Astrocyte of the cerebellum (primary cell): ENCODE results near the gene CYTH4.
A peak's percentile ranks its signal among the peaks of the same experiment; 100 is the strongest.

ENCODE experiments used
- DNase-seq: peaks from one replicate; pipeline ENCODE4 v3.0.0-alpha.2; 2011; ENCODE audit warnings: low read depth
- H3K4me3 ChIP-seq: 2 replicates; pipeline ENCODE4 v1.5.1; 2011; ENCODE audit warnings: mild to moderate bottlenecking, low read depth, low read length, moderate library complexity
- in situ Hi-C: cut with HindIII; loops from 2 replicates; pipeline ENCODE4 v1.10.0; 2017; ENCODE audit warnings: low sequenced_read_pairs
- TF ChIP-seq, protein P1 (sequence below): IDR thresholded peaks from 2 replicates; pipeline ENCODE4 v1.5.1; 2012; ENCODE audit warnings: low read length, low read depth, moderate library complexity, mild to moderate bottlenecking; ENCODE audit errors: missing control alignments

CYTH4 gene

DNA sequence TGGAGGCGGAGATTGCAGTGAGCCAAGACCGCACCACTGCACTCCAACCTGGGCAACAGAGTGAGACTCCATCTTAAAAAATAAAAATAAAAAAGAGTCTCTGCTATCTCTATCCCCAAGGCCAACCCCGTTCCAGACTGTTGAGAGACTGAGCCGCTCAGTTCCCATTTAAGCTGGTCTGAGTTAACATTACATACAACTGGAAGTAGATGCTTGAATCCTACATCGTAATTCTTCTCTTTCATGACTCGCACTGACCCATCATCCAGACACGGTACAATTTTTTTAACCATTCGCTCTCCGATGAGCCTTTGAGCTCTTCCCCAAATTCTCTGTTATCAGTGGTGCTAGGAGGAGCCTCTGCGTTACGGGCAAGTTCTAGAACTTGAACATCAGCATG, 4.9 kb upstream of the CYTH4 start:
- TF ChIP-seq, protein P1, sequence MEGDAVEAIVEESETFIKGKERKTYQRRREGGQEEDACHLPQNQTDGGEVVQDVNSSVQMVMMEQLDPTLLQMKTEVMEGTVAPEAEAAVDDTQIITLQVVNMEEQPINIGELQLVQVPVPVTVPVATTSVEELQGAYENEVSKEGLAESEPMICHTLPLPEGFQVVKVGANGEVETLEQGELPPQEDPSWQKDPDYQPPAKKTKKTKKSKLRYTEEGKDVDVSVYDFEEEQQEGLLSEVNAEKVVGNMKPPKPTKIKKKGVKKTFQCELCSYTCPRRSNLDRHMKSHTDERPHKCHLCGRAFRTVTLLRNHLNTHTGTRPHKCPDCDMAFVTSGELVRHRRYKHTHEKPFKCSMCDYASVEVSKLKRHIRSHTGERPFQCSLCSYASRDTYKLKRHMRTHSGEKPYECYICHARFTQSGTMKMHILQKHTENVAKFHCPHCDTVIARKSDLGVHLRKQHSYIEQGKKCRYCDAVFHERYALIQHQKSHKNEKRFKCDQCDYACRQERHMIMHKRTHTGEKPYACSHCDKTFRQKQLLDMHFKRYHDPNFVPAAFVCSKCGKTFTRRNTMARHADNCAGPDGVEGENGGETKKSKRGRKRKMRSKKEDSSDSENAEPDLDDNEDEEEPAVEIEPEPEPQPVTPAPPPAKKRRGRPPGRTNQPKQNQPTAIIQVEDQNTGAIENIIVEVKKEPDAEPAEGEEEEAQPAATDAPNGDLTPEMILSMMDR = no peak
- DNase-seq = no peak
- in situ Hi-C loops = no loop called here
- no peak overlapping the region for H3K4me3 ChIP-seq

DNA sequence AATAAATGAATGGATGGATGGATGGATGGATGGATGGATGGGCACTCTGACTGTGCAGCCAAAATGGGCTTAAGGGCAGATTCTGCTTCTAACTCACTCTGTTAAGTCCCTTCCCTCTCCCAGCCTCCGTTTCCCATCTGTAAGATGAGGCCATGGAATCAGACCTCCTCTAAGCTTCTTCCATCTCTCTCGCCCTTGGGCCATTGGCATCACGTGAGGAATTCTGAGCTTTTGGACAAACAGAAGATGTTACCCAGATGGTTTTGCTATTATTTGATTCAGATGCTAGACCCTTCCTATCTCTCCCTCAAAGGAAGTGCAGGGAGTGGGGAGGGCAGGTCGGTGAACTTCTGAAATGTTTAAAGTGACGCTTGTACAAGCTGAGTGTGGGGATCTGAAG, 4.0 kb upstream of the CYTH4 start:
- TF ChIP-seq, protein P1 = no peak
- no peak overlapping the region for H3K4me3 ChIP-seq
- in situ Hi-C loops = no loop called here
- DNase-seq = no peak

- peak; percentile 49 for DNase-seq
- no peak overlapping the region for H3K4me3 ChIP-seq
- in situ Hi-C loops = no loop called here
- TF ChIP-seq, protein P1 = no peak
These were observed 2.8 kb upstream of the CYTH4 start for GRCh38 chr22:37279331-37280181.

DNA sequence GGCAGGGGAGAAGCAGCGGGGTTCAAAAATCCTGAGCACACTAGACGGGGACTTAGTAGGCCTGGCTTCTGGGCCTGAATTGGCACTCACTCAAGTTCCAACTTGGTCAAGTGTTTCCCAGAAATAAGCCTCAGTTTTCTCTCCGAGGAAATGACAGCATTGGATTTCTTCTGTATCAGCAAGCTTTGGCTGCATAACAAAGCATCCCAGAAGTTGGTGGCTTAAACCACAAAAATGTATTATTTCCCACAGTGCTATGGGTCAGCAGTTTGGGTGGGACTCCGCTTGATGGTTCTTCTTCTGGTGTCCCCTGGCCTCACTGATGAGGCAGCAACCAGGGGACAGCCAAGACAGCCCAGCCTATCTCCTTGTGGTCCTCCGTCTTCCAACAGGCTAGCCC, 1.6 kb upstream of the CYTH4 start:
- TF ChIP-seq, protein P1 = no peak
- H3K4me3 ChIP-seq = no peak overlapping the region
- in situ Hi-C loops = no loop called here

DNA sequence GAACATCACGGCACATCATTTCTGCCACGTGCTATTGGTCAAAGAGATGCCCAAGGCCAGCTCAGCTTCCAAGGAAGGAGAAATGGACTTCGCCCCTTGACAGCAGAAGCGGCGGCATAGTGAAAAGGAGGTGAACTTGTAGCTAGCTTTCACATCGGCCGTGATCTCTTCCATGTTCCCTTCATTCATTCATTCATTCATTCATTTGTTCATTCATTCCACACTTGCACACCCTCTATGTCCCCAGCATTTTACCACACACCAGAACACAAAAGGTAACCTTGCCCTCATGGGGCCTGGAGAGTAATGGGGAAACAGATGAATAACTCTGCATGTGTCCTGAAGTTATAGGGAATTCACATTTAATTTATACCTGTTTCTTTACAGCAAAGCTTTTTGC, 1.1 kb upstream of the CYTH4 start:
- H3K4me3 ChIP-seq = no peak overlapping the region
- TF ChIP-seq, protein P1 = no peak
- no peak for DNase-seq
- in situ Hi-C loops = no loop called here

More for the DNA sequence above, 1.6 kb upstream of the CYTH4 start:
- no peak for DNase-seq

- in situ Hi-C loops = no loop called here
- TF ChIP-seq, protein P1 = no peak
- no peak for DNase-seq
- no peak overlapping the region for H3K4me3 ChIP-seq
These were observed 493 bp upstream of the CYTH4 start for GRCh38 chr22:37281646-37282384.
